K562 (cell line): ENCODE data around the gene CFL1. TPM values are rescaled to one million over a fixed set of nuclear protein-coding genes. Genes with fewer than 3 reads are reported as not detected.

Experiments used
- ARID4B ChIP-seq: sonication (generic); formaldehyde crosslinking; IDR thresholded peaks from 2 replicates; pipeline ENCODE4 v1.8.0; 2022; ENCODE audit warnings: mild to moderate bottlenecking, missing genetic modification reagents
- ATF7 ChIP-seq: fragments of 450-650 bp; IDR thresholded peaks from 2 replicates; pipeline ENCODE4 v1.7.1; 2014; ENCODE audit warnings: mild to moderate bottlenecking, moderate library complexity
- CREB3L1 ChIP-seq: fragments of 450-650 bp; IDR thresholded peaks from 2 replicates; pipeline ENCODE4 v1.6.1; 2014; ENCODE audit warnings: low read depth, mild to moderate bottlenecking, moderate library complexity, borderline replicate concordance
- EHMT2 ChIP-seq: fragments of 450-650 bp; IDR thresholded peaks from 2 replicates; pipeline ENCODE4 v1.6.1; 2018; ENCODE audit warnings: antibody characterized with exemption
- HDAC1 ChIP-seq, 2 experiments: fragments of 450-650 bp; IDR thresholded peaks; 2 replicates each; pipeline ENCODE4 v1.6.1; 2016 to 2017; ENCODE audit warnings: inconsistent platforms in 1 of 2, mild to moderate bottlenecking in 1 of 2, moderate library complexity in 1 of 2
- IRF2 ChIP-seq: sonication (generic); formaldehyde crosslinking; IDR thresholded peaks from 2 replicates; pipeline ENCODE4 v1.8.1; 2022; ENCODE audit warnings: mild to moderate bottlenecking, missing genetic modification reagents
- KAT8 ChIP-seq: fragments of 450-650 bp; IDR thresholded peaks from 2 replicates; pipeline ENCODE4 v1.6.1; 2016; ENCODE audit warnings: low read depth, mild to moderate bottlenecking
- MLLT1 ChIP-seq, 2 experiments: fragments of 450-650 bp; IDR thresholded peaks; 2 replicates each; pipeline ENCODE4 v1.6.1; 2016
- MYC ChIP-seq, 2 experiments: fragments of 250-450 bp in 1 of 2; sonication (Bioruptor Pico) in 1 of 2; IDR thresholded peaks; 2 replicates each; pipeline versions ENCODE4 v1.5.1 to v1.6.1; 2012 to 2021; ENCODE audit warnings: low read depth in 2 of 2, borderline replicate concordance in 1 of 2, improper control_type of control experiment in 1 of 2, low read length in 1 of 2, mild to moderate bottlenecking in 1 of 2, moderate library complexity in 1 of 2
- NEUROD1 ChIP-seq: fragments of 150-350 bp; IDR thresholded peaks from 2 replicates; pipeline ENCODE4 v1.6.1; 2014; ENCODE audit warnings: borderline replicate concordance, low read length, low read depth; ENCODE audit not compliant: partially characterized antibody
- PHF20 ChIP-seq: fragments of 450-650 bp; IDR thresholded peaks from 2 replicates; pipeline ENCODE4 v1.6.1; 2018; ENCODE audit not compliant: partially characterized antibody
- RHOXF2B ChIP-seq: fragments of 250-450 bp; sonication (Bioruptor Pico); conservative IDR thresholded peaks from 2 replicates; pipeline ENCODE4 v1.5.1; 2021
- THRA ChIP-seq: fragments of 450-650 bp; IDR thresholded peaks from 2 replicates; pipeline ENCODE4 v1.6.1; 2017; ENCODE audit warnings: mild to moderate bottlenecking, moderate library complexity
- ZKSCAN8 ChIP-seq: fragments of 200-800 bp; sonication (Bioruptor generic); IDR thresholded peaks from 2 replicates; pipeline ENCODE4 v1.6.1; 2016; ENCODE audit warnings: missing genetic modification characterization, missing compliant biosample characterization
- ZNF41 ChIP-seq: fragments of 250-450 bp; sonication (Bioruptor Pico); conservative IDR thresholded peaks from 2 replicates; pipeline ENCODE4 v1.4.0; 2020; ENCODE audit warnings: mild to moderate bottlenecking
- polyA plus RNA-seq, 8 experiments: library from polyadenylated mRNA; depleted of rRNA in 4 of 8; stranded (reverse) in 5 of 8; unstranded in 3 of 8; fragments of >200 nt; fragmentation: Nextera tagmentation in 2 of 8; fragmentation: Illumina TruSeq in 1 of 8; extraction: Ambion mirVana in 2 of 8; extraction: Trizol in 1 of 8; gene quantifications; 2 replicates each; pipeline versions ENCODE4 v1.2.1 to v1.2.3, GENCODE V29; 2011 to 2014; ENCODE audit warnings: inconsistent platforms in 1 of 8, missing spikeins in 1 of 8
- total RNA-seq, 7 experiments: library from RNA; depleted of rRNA in 6 of 7; stranded (reverse); fragments of >200 nt in 6 of 7; fragmentation: Illumina TruSeq in 2 of 7; extraction: Trizol in 2 of 7; gene quantifications; 2 replicates each; pipeline versions ENCODE4 v1.2.1 to v1.2.3, GENCODE V29; 2011 to 2021; ENCODE audit warnings: low replicate concordance in 1 of 7

CFL1 gene
- total and polyA plus RNA-seq, 9 of the 15 experiments (the other 6 are each of a cell fraction or from before 2014, with no cell fraction given), result 105 to 1,101 (median 859) TPM

GRCh38 chr11:65817835-65818680, 39.9 kb downstream of the CFL1 start (continued):
- TF ChIP-seq THRA (no peak), PHF20 (peak; percentile 7), KAT8 (no peak), HDAC1 (IDR thresholded peaks at IDR 0.05) (peak in 1 of 2 experiments; percentile 49; a peak in 1 of 4 replicates), ATF7 (peak; percentile 79; the same call in 1 of the 2 replicates), IRF2 (CRISPR knock-in tag) (no peak), EHMT2 (no peak), RHOXF2B (no peak), MYC (IDR thresholded peaks at IDR 0.05; ENCODE audit: low read depth, low read length) (peak; percentile 56), MYC (CRISPR knock-in tag; IDR thresholded peaks at IDR 0.05; ENCODE audit: borderline replicate concordance, low read depth) (no peak), MLLT1 (IDR thresholded peaks at IDR 0.05) (peak in 1 of 2 experiments; percentile 47; a peak in 1 of 4 replicates), CREB3L1 (no peak), ZNF41 (CRISPR knock-in tag) (no peak), ARID4B (CRISPR knock-in tag) (peak; percentile 47; the same call in 1 of the 2 replicates), NEUROD1 (peak; percentile 28), ZKSCAN8 (CRISPR knock-in tag) (no peak)
